HG02884 (cell line): ENCODE results near the gene PCDHGB6.
"Not testable (repeated sequence)": the region's sequence is repeated elsewhere in the genome, so short reads cannot be mapped to it uniquely, and the experiment has no call there.

Experiments
- ATAC-seq: cut with Tn5 transposase; IDR thresholded peaks from one replicate; pipeline ENCODE4 v1.9.1; 2021; ENCODE audit warnings: mild to moderate bottlenecking, moderate library complexity; ENCODE audit not compliant: unreplicated experiment

The PCDHGB6 gene

GRCh38 chr5:141417494-141418172, 9.8 kb downstream of the PCDHGB6 start, which contains the start of gene PCDHGB7:
Gene PCDHGB7, plus strand, starts transcription at chr5:141417677. Its CDS starts 183 bp downstream, at chr5:141417860.
- peak; percentile 76 for ATAC-seq

GRCh38 chr5:141419074-141419880, 11.5 kb downstream of the PCDHGB6 start:
- no peak for ATAC-seq

- no peak for ATAC-seq
Measured at GRCh38 chr5:141420855-141421488, 13.2 kb downstream of the PCDHGB6 start, which contains the start of gene PCDHGA11. Gene PCDHGA11, plus strand, starts transcription at chr5:141421051. Its CDS starts 177 bp downstream, at chr5:141421228.

GRCh38 chr5:141421489-141421855, 13.7 kb downstream of the PCDHGB6 start:
- no peak for ATAC-seq

- no peak for ATAC-seq
Measured at GRCh38 chr5:141422742-141423291, 15.0 kb downstream of the PCDHGB6 start.

GRCh38 chr5:141427783-141428426, 20.1 kb downstream of the PCDHGB6 start:
- ATAC-seq, result no peak

GRCh38 chr5:141430332-141431113, 22.7 kb downstream of the PCDHGB6 start, which contains the start of gene PCDHGA12:
Gene PCDHGA12, plus strand, starts transcription at chr5:141430507. Its CDS starts 253 bp downstream, at chr5:141430760.
- ATAC-seq, result peak; percentile 93

GRCh38 chr5:141431286-141431685, 23.5 kb downstream of the PCDHGB6 start:
- peak; percentile 42 for ATAC-seq

GRCh38 chr5:141432308-141432707, 24.5 kb downstream of the PCDHGB6 start:
- not testable (repeated sequence) for ATAC-seq

- ATAC-seq, result not testable (repeated sequence)
Measured at GRCh38 chr5:141432726-141433125, 24.9 kb downstream of the PCDHGB6 start.

- ATAC-seq, result no peak
Measured at GRCh38 chr5:141434006-141434405, 26.2 kb downstream of the PCDHGB6 start.

GRCh38 chr5:141437221-141437620, 29.4 kb downstream of the PCDHGB6 start:
- no peak for ATAC-seq

GRCh38 chr5:141439411-141440141, 31.8 kb downstream of the PCDHGB6 start:
- ATAC-seq, result no peak

- no peak for ATAC-seq
Measured at GRCh38 chr5:141440341-141440740, 32.5 kb downstream of the PCDHGB6 start.

- ATAC-seq, result no peak
Measured at GRCh38 chr5:141441571-141442170, 33.9 kb downstream of the PCDHGB6 start.
